ENCODE results near the gene AS3MT.

The AS3MT gene

GRCh38 chr10:102945449-102945848, 76.2 kb downstream of the AS3MT start:
- TF ChIP-seq, protein P1, sequence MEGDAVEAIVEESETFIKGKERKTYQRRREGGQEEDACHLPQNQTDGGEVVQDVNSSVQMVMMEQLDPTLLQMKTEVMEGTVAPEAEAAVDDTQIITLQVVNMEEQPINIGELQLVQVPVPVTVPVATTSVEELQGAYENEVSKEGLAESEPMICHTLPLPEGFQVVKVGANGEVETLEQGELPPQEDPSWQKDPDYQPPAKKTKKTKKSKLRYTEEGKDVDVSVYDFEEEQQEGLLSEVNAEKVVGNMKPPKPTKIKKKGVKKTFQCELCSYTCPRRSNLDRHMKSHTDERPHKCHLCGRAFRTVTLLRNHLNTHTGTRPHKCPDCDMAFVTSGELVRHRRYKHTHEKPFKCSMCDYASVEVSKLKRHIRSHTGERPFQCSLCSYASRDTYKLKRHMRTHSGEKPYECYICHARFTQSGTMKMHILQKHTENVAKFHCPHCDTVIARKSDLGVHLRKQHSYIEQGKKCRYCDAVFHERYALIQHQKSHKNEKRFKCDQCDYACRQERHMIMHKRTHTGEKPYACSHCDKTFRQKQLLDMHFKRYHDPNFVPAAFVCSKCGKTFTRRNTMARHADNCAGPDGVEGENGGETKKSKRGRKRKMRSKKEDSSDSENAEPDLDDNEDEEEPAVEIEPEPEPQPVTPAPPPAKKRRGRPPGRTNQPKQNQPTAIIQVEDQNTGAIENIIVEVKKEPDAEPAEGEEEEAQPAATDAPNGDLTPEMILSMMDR (IDR thresholded peaks at IDR 0.05): no peak

GRCh38 chr10:102945962-102946361, 76.7 kb downstream of the AS3MT start:
- TF ChIP-seq, protein P1 (IDR thresholded peaks at IDR 0.05): no peak

DNA sequence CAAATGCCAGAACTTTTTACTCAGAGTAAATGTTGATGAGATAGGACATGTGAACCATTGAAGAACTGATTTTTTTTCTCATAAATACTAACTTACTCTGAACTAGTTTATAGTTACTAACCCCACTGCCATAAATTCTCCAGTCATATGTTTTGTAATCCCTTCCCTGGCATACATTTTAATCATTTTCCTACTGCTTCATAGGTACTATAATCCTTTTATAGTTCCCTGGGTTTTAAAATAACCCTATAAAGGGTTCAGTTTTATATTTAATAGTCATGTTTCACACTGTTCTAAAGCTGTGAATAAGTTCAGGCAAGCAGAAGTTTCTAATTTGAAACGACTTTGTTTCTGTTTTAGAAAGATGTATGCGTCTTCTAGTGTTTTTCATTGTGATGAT, 77.7 kb downstream of the AS3MT start:
- TF ChIP-seq, protein P1 (IDR thresholded peaks at IDR 0.05): no peak

GRCh38 chr10:102948176-102948575, 78.9 kb downstream of the AS3MT start:
- TF ChIP-seq, protein P1 (IDR thresholded peaks at IDR 0.05): no peak

DNA sequence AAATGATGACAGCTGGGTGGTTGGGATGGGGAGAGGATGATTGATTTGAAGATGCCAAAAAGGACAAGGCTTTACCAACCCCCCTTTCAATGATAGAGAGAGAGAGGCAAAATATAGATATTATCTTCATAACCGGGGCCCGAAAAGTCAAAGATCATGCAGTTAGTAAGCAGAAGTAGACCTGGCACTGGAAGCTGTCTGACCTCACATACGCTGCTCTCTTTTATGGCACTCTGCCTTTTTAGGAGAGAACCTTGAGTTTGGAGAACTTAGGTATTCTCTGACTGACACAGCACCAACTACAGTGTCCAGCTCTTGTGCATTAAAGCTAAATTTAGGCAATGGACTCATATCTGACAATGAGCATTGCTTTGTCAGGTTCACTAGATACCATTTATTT, 79.5 kb downstream of the AS3MT start:
- TF ChIP-seq, protein P1 (IDR thresholded peaks at IDR 0.05): no peak

GRCh38 chr10:102949916-102950315, 80.6 kb downstream of the AS3MT start:
- TF ChIP-seq, protein P1 (IDR thresholded peaks at IDR 0.05): no peak

- TF ChIP-seq, protein P1 (IDR thresholded peaks at IDR 0.05): no peak
Observed at GRCh38 chr10:102951316-102951715, 82.0 kb downstream of the AS3MT start.

Data from LNCAP (cell line).